ENCODE results near the gene WDR20.
"Not testable (repeated sequence)": the region's sequence is repeated elsewhere in the genome, so short reads cannot be mapped to it uniquely, and the experiment has no call there.

The WDR20 gene

DNA sequence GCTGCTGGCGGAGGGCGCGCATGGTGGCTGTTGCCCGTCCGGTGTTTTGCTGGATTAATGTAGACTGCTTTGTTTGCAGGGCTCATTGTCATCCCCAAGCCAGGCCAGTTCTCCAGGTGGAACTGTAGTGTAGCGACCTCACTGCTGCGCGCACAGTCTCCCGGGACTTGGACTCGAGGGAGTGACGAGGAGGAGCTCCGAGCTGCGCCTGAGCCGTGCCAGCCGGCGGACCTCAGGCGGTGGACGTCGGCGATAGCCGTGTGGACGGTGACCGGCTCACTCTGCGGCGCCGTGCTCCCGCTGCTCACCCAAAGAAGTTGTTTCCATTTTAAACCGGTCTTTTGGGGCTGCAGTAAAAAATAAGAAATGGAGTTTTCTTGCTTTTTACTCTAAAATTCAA is 83.1 kb downstream of the WDR20 start:
- no peak for DNase-seq

DNA sequence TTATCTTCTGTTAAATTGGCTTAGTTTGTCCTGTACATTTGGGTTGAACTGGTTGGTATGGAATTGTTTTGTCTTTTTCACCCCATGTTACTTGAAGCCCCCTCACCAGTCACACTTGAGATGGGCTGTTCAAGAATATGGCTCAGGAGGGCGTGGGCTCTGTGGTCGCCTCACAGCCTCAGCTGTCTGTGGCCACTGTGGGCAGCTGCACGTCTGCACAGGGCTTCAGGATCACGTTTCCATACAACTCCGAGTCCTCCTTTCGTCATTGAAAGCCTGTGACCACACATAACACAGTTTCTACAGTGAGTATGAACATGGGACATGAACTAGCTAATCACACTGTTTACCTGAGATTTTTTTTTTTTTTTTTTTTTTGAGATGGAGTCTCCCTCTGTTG is 84.0 kb downstream of the WDR20 start:
- DNase-seq: no peak

DNA sequence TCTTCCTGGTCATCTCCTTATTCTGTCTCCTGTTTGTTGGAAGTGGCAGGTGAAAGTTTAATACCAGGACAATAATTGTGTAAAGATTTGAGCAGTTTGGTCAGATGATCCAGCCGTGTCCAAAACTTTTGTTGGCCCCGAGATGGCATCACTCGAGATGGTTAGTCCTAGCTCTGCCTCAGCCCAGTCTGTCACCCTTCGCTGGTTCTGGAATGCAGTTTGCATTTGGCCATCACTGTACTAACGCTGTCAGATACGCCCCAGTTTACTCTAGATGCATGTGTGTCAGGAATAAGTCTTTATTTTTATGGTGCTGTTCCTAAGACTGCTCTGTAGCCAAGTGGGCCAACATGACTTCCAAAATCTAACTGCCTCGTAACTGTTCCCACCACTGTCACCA is 85.7 kb downstream of the WDR20 start:
- no peak for DNase-seq

DNA sequence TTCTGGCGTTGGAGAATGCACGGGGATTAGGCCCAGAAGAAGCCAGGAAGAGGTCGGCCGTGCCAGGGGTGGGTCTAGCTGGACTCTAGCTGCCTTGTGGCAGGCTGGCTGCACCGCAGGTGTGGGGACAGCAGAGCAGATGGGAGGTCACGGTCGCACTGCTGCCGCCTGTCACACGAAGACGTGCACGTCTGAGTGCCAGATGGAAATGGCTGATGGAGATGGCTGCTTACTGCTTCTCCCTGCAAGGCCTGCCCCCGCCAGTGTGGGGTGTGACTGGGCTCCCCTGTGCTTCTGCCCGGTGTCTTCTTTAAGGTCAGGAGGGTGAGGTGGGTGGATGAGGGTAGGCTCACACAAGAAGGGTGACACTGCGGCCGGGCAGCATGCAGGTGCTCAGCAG is 86.2 kb downstream of the WDR20 start:
- DNase-seq: no peak

DNA sequence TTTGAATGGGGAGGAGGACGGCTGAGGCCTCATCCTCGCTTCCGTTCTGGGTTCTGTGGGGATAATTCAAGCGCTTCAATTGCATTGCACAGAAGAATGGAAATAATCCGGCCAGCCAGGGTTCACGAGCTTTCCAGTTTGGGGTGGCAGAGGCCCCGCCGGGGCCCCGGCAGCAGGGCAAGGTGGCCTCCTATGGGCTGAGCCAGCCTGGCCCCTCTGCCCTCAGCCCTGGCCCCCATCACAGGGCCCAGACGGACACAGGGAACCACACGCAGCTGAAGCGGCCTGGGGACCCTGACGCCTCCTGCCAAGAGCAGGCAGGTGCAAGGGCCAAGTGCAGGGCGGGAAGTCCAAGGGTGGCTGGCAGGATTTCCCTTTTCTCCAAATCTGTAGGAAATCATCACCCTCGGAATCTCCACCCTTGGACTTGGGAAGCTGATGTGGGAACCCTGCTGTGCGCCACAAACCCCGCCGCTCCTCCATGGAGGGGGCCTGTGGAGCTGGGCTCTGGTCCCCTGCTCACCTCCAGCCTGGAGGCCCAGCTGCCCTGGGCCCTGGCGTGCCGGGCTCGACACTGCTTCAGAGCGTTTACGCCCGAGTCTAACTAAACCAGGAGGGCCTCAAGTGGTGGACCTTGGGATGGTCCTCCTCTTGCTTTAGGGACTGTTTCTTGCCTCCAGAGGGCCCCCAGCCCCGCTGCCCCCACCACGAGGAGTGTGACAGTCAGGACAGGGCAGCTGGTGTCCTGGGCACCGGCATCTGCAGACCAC is 86.8 kb downstream of the WDR20 start:
- DNase-seq: no peak

DNA sequence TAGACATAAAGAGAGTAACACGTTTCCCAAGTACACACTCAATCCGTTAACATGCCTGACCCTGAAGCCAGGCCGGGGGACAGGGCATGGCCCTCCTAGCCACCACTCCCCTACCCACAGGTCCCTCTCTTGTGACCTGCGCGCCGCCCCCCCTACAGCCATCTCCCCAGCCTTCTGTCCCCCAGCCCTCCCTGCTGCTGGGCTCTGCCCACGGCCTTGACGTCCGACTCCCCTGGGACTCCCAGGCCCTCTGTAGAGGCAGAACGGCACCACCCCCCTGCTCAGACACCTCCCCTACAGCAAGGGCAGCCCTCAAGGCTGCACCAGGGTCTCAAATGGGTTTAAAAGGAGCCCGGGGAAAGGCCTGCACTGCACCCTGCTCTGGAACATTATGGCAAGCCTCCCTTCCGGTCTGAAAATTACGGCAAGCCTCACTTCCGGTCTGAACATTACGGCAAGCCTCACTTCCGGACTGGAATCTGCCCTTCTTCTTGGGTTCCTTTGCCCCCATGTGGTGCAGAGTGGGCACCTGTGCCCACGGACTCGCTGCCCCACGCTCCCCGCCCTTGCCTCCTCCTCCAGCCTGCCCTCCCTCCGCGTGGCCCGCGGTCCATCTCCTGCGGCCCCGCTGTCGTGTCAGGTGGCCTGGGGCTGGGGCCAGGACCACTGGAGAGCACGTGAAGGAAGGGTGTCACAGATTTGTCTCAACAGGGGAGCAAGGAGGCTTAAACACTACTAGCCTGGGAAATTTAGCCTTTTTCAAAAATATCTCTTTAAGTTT is 87.7 kb downstream of the WDR20 start:
- no peak for DNase-seq

DNA sequence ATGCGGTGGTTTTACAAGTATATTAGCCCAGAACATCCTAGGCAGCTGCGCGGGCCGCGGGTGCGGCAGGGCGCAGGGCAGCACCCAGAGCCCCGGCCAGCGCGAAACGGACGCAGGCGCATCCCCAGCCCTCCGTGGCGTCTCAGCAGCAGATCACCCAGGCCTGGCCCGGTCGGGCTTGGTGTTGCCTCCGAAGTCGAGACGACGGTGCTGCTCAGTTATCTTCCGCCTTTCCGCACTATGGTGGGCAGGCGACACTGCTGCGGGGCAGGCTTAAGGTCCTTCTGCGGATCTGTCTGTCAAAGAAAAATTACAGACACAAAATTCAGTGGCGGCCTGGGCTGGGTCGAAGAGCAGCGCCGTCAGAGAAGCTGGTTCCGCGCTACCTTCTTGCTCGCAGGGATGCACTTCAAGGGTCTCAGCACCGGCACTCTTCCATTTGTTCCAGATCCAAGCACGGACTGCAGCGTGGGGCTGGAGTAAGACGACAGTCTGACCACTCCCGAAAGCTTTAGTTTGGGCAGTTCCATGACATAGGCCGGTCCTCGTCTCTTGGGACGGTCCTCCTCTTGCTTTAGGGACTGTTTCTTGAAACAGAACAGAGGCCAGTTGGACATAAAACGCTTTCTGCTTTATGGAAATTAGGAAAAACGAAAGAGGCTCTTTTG is 89.5 kb downstream of the WDR20 start:
- no peak for DNase-seq

DNA sequence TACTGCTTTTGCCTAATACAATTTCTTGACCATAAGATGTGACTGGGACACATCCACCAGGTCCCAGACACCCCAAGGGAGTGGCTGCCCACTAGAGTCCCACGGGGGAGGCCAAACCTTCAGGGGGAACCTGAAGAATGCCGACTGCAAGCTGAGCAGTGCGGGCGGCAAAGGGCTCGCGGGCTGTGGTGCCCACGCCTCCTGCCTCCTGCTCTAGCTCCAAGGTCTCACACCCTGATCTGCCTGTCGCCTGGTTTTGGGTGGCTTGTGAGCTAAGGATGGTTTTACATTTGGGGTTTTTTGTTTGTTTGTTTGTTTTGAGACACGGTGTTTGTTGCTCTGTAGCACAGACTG is 90.0 kb downstream of the WDR20 start:
- no peak for DNase-seq

DNA sequence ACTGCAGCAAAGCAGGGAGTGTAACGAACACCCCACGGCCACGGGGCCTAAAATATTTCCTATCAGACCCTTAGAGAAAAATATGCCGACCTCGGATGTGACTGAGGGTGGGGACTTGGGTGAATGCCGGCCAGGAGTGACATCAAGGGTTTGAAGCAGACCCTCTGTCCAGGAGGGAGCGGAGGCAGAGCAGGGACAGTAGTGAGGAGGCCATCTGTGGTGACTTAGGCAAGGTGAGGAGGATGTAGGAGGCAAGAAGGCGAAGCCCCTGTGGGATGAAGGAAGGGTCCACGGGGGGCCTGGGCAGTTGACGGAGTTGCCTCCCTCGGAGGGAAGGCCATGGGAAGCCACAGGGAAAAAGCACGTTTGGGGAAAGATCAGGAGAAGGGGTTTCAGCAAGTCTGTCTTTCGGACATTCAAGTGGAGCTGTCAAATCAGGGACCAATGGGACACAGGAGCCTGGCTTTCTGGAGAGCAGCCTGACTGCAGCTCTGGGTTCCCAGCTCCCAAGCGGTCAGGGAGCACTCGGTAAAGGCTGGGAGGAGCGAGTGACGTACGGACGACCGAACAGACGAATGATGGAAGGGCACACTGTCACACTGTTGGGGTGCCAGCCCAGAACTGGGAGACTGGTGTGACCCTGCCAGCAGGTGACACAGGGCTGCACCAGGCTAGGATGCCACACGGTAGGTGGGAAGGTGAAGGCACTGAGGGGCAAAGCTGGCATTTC is 90.9 kb downstream of the WDR20 start:
- no peak for DNase-seq

DNA sequence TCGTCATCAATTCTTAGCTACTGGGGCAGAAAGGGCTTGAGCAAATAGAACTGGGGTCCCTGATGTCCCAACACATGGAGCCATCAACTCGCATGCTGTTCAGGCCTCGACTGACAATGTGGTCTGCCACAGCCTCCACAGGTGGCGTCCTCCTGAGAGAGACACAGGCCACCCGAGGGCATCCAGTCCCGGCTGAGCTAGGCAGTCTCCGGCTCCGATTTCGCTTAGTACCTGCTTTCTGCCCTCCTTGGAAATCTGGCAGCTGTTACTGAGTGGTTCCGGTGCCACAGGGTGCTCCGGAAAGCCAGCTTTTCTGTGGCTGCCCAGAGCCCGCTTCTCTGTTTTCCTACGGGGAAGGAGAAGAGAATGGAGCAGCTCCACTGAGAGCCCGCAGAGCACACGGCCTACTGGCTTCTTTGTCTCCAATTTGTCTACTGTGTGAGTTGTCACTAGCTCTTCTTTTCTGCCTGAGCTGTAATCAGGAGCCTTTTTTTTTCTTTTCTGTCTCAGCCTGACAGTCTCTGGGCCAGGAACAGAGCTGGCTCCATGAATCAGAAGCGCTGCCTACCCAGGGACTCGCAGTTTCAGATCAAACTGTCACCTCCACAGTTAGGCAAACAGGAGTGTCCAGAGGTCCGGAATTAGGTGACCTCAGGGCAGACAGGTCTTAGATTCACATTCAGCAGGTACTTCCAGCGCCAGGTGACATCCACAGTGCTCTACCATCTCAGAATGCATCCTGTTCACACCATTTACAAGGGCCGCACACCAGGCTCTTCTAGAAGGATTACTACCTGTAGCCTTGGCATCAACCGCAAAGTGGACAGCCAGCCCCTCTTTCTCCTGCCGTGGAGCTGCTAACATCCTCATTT is 92.0 kb downstream of the WDR20 start:
- DNase-seq: no peak

DNA sequence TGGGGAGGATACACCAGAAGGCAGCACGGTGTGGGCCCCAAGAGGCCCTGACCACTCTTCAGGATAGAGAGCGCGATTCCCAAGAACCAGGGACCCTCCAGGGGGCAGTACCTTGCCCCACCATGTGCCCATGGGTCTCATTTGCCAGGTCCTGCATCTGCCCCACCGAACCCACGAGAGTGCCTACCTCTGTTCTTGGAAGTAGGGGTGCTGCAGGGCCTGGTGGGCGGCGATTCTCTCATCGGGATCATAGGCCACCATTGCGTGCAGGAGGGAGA is 92.6 kb downstream of the WDR20 start:
- DNase-seq: no peak

DNA sequence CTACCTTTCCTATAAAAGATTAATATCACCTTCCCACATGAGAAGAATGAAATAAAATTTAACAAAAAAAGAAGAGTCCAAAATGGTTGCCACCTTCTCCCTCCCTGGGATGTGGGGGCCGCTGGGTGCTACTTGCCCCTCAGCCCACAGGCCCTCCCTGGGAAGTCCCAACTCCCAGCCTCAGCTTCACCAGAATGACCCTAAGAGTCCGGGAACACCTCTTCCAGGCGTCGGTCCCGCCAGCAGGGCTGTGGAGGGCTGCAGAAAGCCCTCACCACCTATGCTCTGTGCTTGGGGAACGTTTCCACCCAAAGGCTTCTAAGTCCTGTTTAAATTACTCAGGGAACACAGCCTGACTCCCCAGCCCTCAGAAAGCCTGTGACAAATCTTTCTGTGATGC is 93.4 kb downstream of the WDR20 start:
- no peak for DNase-seq

DNA sequence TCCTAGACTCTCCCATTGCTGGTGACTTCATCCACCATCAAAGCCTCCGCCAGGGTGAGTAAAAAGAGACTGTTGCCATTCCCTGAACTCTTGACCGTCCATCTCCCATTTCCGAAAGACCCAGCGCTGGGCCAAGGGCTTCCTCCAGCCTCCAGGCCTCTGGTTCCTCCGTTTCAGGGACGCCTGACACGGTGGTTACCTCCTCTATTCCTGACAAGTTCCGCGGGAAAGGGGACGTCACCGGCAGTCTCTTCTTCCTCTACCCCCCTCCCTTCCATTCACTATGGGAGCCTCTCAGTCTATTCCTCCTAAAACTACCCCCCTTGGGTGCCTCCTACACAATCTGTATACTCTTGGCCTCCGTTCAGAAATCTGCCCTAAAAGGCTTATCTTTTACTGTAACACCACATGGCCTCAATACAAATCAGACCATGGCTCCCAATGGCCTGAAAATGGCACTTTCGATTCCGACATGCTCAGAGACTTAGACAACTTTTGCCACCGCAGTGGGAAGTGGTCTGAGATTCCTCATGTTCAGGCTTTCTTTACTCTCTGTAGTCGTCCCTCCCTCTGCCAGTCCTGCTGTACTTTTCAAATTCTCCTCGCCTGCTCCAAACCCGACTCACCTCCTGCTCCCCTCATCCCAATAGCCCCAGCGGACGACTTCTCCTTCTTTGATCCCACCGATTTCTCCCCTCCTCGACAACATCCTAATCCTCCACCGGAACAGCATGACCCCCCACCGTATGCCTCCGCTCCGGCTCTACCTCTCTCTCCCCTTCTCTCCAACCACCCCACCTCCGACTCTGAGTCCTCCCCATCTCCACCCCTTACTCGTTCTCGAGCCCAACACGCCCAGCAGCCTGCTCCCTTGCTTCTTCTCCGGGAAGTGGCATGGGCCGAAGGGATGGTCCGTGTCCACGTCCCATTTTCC is 94.9 kb downstream of the WDR20 start:
- no peak for DNase-seq

DNA sequence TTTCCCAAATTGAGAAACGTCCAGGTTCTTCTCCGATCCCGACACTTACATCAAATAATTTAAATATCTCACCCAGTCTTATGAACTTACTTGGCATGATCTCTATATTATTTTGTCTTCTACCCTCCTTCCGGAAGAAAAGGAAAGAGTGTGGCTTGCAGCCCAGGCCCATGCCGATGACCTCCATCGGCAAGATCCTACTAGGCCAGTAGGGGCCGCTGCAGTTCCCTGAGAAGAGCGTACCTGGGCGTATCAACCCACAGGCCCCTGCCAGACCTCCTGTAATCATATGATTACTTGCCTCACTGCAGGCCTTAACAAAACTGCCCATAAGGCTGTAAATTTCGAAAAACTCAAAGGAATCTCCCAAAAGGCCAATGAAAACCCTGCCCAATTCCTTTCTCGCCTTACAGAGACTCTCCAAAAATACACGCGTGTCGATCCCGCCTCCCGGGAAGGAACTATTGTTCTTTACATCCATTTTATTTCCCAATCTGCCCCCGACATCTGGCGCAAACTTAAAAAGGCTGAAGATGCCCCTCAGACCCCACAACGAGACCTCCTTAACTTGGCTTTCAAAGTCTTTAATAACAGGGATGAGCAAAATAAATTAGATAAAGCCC is 95.7 kb downstream of the WDR20 start:
- DNase-seq: peak; percentile 84

DNA sequence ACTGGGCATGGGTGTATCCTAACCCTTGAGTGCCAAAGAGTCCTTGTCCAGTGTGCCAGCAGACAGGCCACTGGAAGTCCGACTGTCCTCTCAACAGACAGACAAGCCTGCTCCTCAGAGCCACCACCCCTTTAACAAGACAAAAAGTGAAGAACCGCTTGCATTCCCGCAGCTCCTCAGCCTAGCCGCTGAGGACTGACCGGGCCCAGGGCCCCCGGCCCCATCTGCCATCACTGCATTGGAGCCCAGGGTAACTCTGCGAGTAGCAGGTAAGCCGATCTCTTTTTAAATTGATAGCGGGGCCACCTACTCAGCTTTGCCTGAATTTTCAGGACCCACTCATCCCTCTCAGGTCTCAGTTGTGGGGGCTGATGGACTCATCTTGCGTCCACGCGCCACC is 96.3 kb downstream of the WDR20 start:
- DNase-seq: no peak

DNA sequence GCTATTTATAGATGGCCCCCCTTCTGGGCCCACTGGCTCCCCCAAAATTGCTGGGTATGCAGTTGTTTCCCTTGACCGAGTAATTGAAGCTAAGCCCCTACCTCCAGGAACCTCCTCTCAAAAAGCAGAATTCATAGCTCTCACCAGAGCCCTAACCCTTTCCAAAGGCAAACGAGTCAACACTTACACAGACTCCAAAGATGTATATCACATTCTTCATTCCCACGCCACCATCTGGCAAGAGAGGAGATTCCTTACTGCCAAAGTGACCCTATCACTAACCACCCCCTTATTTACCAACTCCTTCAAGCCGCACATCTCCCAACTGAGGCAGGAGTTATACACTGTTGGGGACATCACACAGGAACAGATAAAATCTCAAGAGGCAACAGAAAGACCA is 98.4 kb downstream of the WDR20 start:
- no peak for DNase-seq

DNA sequence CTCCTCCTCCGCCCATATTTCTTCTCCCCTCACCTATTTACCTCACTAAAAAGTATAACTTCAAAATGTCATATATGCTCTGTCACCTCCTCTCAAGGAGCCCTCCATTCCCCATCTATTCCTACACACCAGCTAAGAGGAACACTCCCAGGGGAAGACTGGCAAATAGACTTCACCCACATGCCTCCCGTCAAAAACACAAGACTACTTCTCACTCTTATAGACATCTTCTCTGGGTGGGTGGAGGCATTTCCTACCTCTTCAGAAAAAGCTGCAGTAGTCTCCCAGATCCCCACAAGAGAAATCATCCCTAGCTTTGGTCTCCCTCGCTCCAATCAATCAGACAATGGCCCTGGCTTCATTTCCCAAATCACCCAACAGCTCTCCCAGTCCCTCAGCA is 99.1 kb downstream of the WDR20 start:
- DNase-seq: no peak

DNA sequence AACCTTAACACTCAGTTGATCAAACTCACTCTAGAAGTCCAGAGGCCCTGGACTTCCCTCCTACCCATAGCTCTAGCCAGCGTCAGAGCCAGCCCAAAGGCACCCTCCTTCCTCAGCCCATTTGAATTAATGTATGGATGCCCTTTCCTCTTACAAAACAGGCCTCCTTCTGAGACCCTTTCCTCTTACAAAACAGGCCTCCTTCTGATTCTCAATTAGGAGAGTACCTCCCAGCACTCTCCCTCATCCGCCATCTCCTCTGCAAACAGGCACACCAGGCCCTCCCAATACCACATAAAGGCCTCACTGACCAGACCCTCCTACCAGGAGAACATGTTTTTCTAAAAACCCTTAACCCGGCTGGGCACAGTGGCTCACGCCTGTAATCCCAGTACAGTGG is 99.5 kb downstream of the WDR20 start:
- no peak for DNase-seq

DNA sequence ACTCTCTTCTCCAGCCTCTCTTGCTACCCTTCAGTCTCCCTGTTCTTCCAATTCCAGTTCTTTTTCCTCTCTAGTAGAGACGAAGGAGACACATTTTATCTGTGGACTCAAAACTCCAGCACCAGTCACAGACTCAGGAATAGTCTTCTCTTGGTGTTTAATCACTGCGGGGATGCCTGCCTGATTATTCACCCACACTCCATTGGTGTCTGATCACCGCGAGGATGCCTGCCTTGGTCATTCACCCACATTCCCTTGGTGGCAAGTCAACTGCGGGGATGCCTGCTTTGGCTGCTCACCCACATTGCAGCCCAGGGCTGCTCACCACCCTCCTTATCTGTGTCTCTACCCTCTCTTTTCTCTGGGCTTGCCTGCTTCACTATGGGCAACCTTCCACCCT is 100.8 kb downstream of the WDR20 start:
- DNase-seq: not testable (repeated sequence)

DNA sequence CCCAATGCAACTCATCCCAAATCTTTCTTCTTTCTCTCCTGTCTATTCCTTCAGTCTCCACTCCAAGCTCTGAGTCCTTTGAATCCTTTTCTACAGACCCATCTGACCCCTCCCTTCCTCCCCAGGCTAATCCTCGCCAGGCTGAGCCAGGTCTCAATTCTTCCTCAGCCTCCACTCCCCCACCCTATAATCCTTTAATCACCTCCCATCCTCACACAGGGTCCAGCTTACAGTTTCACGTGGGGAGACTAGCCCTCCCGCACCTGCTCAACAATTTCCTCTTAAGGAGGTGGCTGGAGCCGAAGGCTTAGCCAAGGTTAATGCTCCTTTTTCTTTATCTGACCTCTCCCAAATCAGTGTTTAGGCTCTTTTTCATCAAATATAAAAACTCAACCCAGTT is 101.5 kb downstream of the WDR20 start:
- no peak for DNase-seq

DNA sequence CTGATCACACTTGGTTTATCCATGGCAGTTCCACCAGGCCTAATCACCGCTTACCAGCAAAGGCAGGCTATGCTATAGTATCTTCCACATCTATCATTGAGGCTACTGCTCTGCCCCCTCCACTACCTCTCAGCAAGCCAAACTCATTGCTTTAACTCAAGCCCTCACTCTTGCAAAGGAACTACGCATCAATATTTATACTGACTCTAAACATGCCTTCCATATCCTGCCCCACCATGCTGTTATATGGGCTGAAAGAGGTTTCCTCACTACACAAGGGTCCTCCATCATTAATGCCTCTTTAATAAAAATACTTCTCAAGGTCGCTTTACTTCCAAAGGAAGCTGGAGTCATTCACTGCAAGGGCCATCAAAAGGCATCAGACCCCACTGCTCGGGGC is 104.1 kb downstream of the WDR20 start:
- not testable (repeated sequence) for DNase-seq
